H1 (cell line): Measurements from ENCODE around the gene ZBTB9. TPM values are rescaled to one million over a fixed set of nuclear protein-coding genes. Genes with fewer than 3 reads are reported as not detected.

ENCODE experiments used
- CHD7 ChIP-seq: fragments of 300-600 bp; sonication (generic); IDR thresholded peaks from 2 replicates; pipeline ENCODE4 v1.7.1; 2012; ENCODE audit warnings: low read length, moderate library complexity, mild to moderate bottlenecking, inconsistent platforms; ENCODE audit not compliant: insufficient replicate concordance
- CTCF ChIP-seq, 3 experiments: IDR thresholded peaks; 1 replicate in 2 of 3; 2 replicates in 1 of 3; pipeline versions ENCODE4 v1.5.1 to v1.6.1; 2011; ENCODE audit warnings: low read length in 3 of 3, mild to moderate bottlenecking in 3 of 3, inconsistent platforms in 2 of 3, low read depth in 1 of 3, moderate library complexity in 1 of 3; ENCODE audit not compliant: insufficient read depth in 1 of 3; ENCODE audit errors: control extremely low read depth in 1 of 3
- EZH2 ChIP-seq: fragments of 200-600 bp; sonication (generic); IDR thresholded peaks from 2 replicates; pipeline ENCODE4 v1.7.1; 2012; ENCODE audit warnings: low read depth, mild to moderate bottlenecking, moderate library complexity, low read length, inconsistent platforms; ENCODE audit not compliant: severe bottlenecking
- KDM4A ChIP-seq: IDR thresholded peaks from one replicate; pipeline ENCODE4 v1.7.1; 2012; ENCODE audit warnings: low read depth, mild to moderate bottlenecking, moderate library complexity, low read length, inconsistent platforms; ENCODE audit not compliant: severe bottlenecking
- polyA plus RNA-seq, 7 experiments: library from polyadenylated mRNA; depleted of rRNA in 3 of 7; stranded (reverse) in 5 of 7; unstranded in 2 of 7; fragments of >200 nt in 5 of 7; fragments of 200-250 nt in 2 of 7; gene quantifications; 1 replicate in 5 of 7; 2 replicates in 1 of 7; 4 replicates in 1 of 7; pipeline versions ENCODE4 v1.2.1 to v1.2.3, GENCODE V29; 2011 to 2013; ENCODE audit warnings: missing spikeins in 2 of 7, mixed read lengths in 2 of 7
- total RNA-seq: library from RNA; stranded (reverse); fragmentation: NEBNext Ultra II Directional; extraction: Animal tissue kit (Norgen Biotek cat#: 25700); gene quantifications from 2 replicates; pipeline ENCODE4 v1.2.1, GENCODE V29; 2021

The ZBTB9 gene
- total and polyA plus RNA-seq, 2 of the 8 experiments (the other 6 are each of a cell fraction or from before 2014, with no cell fraction given): 16.9 to 20.2 TPM

GRCh38 chr6:33453393-33454008, 875 bp upstream of the ZBTB9 start (continued):
- no peak for TF ChIP-seq CHD7
- no peak for TF ChIP-seq EZH2
- no peak for TF ChIP-seq KDM4A
- no peak for TF ChIP-seq CTCF (IDR thresholded peaks at IDR 0.05; ENCODE audit: control extremely low read depth in 1 of 3, insufficient read depth in 1 of 3, low read depth in 1 of 3, low read length in 3 of 3)
